GM13977 (cell line): Measurements from ENCODE around the gene MX1.

Experiments
- DNase-seq: peaks from one replicate; pipeline ENCODE4 v3.0.0; 2012; ENCODE audit warnings: low spot score
- in situ Hi-C: fragments of 300-500 bp; cut with MboI; formaldehyde crosslinking; loops from one replicate; pipeline ENCODE4 v1.12.0; 2022; ENCODE audit warnings: low sequenced_read_pairs, low pct_unique_long_range_greater_than_20kb, mixed read lengths, inconsistent platforms; ENCODE audit not compliant: unreplicated experiment
- TF ChIP-seq, protein P1 (sequence below): IDR thresholded peaks from 2 replicates; pipeline ENCODE4 v1.5.1; 2012; ENCODE audit warnings: mild to moderate bottlenecking, control low read depth; ENCODE audit not compliant: insufficient read depth; ENCODE audit errors: extremely low read depth, missing control alignments

Gene MX1

GRCh38 chr21:41446586-41446985, 20.5 kb downstream of the MX1 start:
- TF ChIP-seq, protein P1, sequence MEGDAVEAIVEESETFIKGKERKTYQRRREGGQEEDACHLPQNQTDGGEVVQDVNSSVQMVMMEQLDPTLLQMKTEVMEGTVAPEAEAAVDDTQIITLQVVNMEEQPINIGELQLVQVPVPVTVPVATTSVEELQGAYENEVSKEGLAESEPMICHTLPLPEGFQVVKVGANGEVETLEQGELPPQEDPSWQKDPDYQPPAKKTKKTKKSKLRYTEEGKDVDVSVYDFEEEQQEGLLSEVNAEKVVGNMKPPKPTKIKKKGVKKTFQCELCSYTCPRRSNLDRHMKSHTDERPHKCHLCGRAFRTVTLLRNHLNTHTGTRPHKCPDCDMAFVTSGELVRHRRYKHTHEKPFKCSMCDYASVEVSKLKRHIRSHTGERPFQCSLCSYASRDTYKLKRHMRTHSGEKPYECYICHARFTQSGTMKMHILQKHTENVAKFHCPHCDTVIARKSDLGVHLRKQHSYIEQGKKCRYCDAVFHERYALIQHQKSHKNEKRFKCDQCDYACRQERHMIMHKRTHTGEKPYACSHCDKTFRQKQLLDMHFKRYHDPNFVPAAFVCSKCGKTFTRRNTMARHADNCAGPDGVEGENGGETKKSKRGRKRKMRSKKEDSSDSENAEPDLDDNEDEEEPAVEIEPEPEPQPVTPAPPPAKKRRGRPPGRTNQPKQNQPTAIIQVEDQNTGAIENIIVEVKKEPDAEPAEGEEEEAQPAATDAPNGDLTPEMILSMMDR, result no peak
- DNase-seq, result no peak
- in situ Hi-C loops, result no loop called here

GRCh38 chr21:41447356-41447755, 21.3 kb downstream of the MX1 start:
- in situ Hi-C loops, result no loop called here
- TF ChIP-seq, protein P1, result no peak
- no peak for DNase-seq

DNA sequence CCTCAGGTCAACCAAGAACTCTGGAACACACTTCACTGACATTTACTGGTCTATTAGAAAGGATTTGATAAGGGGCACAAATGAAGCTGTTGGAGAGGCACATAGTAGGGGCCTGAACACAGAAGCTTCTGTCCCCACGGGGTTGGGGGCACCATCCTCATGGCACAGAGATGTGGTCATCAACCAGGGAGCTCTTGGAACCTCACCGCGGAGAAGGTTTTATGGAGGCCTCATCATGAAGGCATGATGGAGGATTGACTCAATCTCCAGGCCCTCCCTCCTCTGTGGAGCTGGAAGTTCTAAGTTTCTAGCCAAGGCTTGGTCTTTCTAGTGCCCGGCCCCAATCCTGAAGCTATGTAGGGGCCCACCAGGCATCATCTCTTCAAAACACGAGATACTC, 23.6 kb downstream of the MX1 start:
- TF ChIP-seq, protein P1, result no peak
- DNase-seq, result no peak
- in situ Hi-C loops, result no loop called here

DNA sequence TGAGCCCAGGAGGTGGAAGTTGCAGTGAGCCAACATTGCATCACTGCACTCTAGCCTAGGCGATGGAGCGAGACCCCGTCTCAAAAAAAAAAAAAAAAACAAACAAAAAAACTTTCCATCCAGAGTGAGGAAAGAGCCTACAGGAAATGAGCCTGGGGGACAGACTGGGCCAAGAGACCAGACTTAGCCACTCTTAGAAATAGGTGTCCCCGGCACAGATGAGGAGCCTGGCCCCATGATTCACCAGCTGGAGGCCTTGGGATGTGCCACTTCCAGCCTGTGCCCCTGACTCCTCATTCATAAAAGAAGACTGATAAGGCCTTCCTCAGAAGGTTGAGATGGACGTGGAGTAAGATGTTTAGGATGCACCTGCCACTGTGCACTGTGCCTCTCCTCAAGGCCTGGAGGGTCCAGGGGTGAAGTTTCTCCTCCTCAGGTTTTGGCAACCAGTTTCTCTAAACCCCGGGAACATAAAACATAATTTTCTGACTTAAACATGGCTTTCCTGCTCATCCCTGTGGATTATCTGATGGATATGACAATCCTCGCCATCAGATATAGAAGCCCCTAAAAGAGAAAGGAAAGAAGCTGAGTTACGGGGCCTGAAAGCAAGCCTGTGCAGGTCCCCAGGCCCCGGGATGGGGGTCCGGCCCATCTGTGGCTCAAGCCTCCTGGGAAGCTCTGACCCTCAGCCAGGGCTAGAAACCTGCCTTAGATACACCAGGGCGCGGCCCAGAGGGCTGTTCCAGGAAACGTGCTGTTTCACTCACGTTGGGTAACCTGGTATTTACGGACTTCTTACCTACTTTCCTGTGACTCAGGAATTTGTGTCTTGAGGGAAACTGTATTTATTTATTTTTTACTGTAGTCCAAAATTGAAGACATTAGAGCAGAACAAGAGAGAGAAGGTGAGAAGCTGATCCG, 26.0 kb downstream of the MX1 start:
- in situ Hi-C loops, result no loop called here
- DNase-seq, result no peak
- TF ChIP-seq, protein P1, result no peak

DNA sequence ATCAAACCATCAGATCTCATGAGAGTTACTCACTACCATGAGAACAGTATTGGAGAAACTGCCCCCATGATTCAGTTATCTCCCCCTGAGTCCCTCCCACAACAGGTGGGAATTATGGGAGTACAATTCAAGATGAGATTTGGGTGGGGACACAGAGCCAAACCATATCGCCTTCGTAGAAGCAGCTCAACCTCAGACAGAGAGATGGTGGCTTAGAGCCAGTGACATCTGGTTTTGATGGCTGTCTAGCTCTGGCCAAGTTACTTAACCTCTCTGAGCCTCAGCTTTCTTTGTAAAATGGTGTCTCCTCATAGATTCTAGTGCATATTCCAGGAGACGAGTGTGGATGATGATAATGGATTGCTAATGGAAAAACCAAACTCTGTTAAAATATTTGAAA, 27.2 kb downstream of the MX1 start:
- in situ Hi-C loops, result no loop called here
- no peak for DNase-seq
- TF ChIP-seq, protein P1, result no peak

GRCh38 chr21:41453761-41454160, 27.7 kb downstream of the MX1 start:
- in situ Hi-C loops, result no loop called here
- TF ChIP-seq, protein P1, result no peak
- DNase-seq, result no peak
